HG03342 (cell line): ENCODE results near the gene SATB2.

Source experiments
- ATAC-seq: cut with Tn5 transposase; IDR thresholded peaks from one replicate; pipeline ENCODE4 v1.9.1; 2021; ENCODE audit warnings: mild to moderate bottlenecking, moderate library complexity; ENCODE audit not compliant: unreplicated experiment

Gene SATB2

GRCh38 chr2:199273042-199273511 is 184.7 kb downstream of the SATB2 start:
- ATAC-seq = no peak

GRCh38 chr2:199261936-199262335 is 195.8 kb downstream of the SATB2 start:
- no peak for ATAC-seq

- ATAC-seq = no peak
Observed at GRCh38 chr2:199261239-199261638, 196.5 kb downstream of the SATB2 start.

- no peak for ATAC-seq
Observed at GRCh38 chr2:199259671-199260070, 198.1 kb downstream of the SATB2 start.

- no peak for ATAC-seq
Observed at GRCh38 chr2:199258291-199258690, 199.4 kb downstream of the SATB2 start.

GRCh38 chr2:199257261-199258224 is 200.2 kb downstream of the SATB2 start:
- no peak for ATAC-seq

- no peak for ATAC-seq
Observed at GRCh38 chr2:199230091-199230490, 227.6 kb downstream of the SATB2 start.

GRCh38 chr2:199228887-199229819 is 228.6 kb downstream of the SATB2 start:
- peak; percentile 65 for ATAC-seq

GRCh38 chr2:199223791-199224190 is 233.9 kb downstream of the SATB2 start:
- ATAC-seq = no peak

GRCh38 chr2:199220920-199221319 is 236.8 kb downstream of the SATB2 start:
- no peak for ATAC-seq

GRCh38 chr2:199219551-199219950 is 238.2 kb downstream of the SATB2 start:
- ATAC-seq = no peak
